ENCODE data around the gene NVL.
"Not testable (repeated sequence)": the region's sequence is repeated elsewhere in the genome, so short reads cannot be mapped to it uniquely, and the experiment has no call there.

The NVL gene

DNA sequence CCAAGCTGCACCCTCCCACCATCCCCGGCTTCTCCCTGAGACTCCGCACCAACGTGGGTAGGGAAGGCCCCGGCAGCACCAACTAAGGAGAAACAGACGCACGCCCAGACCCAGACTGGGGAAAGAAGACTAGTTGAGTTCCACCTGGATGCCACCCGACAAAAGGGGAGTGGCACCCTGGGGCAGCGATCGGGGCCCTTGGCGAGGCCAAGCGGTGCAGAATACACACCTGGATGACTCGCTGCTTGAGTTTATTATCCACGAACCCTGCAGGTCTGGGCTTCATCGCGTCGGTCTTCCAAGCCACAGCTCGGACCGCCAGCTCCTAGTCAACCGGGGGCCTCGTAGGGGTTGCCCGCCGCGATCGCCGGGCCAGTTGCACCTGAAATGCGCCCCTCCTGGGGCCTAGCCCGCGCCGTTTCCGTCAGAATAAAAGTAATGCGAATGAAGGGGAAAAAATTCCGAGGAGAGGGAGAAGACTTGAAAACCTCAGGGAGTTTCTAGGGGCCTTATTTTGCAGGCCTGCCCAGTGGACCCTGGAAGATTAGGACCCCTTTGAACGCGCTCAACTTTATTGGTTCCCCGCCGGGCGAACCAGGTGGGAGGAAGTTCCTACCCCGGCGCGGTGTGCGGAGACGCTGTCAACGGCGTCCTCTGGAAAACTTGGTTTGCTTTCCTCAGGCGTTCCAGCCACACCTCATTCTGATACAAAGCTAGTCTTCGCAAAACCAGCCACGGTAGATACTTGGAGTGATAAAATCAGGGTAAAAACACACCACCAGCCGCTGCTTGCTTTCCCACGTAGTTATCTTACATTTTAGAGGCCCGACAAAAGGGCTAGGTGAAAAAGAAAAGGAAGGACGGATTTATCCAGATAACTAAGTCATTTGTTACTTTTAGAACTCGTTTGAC, at the start of gene NVL:
TSS of gene NVL (minus strand) at position 331 of the 912 bp plus-strand sequence. CDS start at position 286, 45 bp downstream.
- peak; percentile 11 for FAIRE-seq

- no peak for FAIRE-seq
Measured at GRCh38 chr1:224378855-224379631, 49.1 kb upstream of the NVL start.

DNA sequence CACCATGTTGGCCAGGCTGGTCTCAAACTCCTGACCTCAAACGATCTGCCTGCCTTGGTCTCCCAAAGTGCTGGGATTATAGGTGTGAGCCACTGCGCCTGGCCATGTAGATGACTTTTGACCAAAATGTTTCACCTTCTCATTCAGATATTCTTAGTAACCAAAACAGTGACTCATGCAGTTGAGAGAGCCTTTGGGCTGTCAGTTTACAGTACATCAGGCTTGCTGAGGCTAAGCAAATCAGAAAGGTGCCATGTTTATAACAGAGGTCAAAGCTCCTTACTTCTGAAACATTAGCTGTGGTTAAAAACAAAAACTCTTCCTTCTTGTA, 47.7 kb upstream of the NVL start:
- FAIRE-seq: no peak

GRCh38 chr1:224375059-224375458, 45.1 kb upstream of the NVL start:
- FAIRE-seq: no peak

- no peak for FAIRE-seq
Measured at GRCh38 chr1:224373008-224373590, 43.1 kb upstream of the NVL start.

DNA sequence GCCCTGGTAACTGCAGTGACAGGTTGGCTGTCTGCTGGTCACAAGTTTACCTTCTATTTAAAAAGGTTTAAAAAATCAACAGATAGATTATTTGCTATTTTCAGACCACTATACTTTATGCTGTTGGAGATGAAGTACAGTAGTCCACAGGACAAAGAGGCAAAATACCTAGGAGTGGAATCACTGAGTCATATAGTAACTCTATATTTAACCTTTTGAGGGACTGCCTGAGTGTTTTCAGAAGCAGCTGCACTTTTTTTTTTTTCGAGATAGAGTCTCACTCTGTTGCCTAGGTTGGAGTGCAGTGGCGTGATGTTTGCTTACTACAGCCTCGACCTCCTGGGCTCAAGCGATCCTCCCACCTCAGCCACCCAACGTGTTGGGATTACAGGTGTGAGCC, 38.4 kb upstream of the NVL start:
- FAIRE-seq: no peak

- no peak for FAIRE-seq
Measured at GRCh38 chr1:224359207-224359606, 29.2 kb upstream of the NVL start.

- FAIRE-seq: no peak
Measured at GRCh38 chr1:224358237-224358636, 28.3 kb upstream of the NVL start.

DNA sequence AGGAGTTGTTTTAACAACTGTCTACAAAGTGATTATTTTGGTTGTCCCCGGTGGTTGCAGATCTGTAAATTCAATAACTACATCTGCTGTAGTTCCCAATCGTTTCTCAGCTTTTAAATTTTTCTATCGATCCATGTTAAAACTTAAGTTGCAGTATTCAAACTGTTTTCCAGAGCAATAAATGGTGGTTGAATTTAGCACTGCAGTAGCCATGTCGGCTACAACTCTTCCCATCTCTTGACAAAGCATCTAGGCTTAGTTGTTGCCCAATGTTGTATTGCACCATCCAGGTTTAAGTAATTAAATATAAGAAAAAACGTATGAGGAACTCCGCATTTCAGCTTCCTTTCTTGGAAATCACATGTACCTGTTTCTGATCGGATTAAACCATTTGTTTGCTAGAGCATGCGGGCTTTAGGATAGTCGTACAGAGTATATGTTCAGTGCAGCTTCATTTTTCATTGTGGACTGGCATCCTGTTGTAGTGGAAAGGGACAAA, 27.7 kb upstream of the NVL start:
- FAIRE-seq: no peak

GRCh38 chr1:224356685-224357625, 27.0 kb upstream of the NVL start, which contains the start of gene CNIH4:
Gene CNIH4 (plus strand): TSS chr1:224356879. CDS start chr1:224356925, 46 bp downstream.
- FAIRE-seq: peak; percentile 97

DNA sequence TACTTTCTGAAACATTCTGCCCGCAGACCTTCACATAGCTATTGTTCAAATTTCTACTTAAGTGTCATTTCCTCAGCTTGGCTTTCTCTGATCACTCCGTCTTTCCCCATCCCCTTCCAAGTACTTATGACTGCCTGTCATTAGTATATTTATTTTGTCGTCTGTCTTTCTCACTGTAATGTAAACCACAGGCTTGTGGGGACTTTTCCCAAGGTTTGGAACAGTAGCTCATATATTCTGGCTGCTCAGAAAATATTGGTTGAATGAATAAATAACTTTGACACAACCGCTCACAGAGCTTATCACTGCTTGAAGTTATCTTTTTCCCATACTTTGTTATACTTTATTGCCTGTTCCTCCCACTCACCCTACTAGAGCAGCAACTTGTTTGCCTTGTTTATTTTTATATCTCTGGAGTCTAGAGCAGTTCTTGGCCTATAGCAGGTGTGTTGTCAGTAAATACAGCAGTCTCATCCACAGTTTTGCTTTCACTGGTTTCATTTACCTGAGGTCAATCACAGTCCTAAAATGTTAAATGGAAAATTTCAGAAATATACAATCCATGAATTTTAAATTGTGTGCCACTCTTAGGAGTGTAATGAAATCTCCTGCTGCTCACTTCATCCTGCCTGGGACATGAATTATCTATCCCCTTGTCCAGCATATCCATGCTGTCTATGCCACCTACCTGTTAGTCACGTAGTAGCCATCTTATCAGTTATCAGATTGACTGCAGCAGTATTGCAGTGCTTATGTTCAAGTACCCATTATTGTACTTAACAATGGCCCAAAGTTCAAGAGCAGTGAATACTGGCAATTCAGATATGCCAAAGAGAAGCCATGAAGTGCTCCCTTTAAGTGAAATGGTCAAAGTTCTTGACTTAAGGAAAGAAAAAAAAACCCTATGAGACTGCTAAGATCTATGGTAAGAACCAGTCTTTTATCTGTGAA, 24.3 kb upstream of the NVL start:
- FAIRE-seq: no peak

DNA sequence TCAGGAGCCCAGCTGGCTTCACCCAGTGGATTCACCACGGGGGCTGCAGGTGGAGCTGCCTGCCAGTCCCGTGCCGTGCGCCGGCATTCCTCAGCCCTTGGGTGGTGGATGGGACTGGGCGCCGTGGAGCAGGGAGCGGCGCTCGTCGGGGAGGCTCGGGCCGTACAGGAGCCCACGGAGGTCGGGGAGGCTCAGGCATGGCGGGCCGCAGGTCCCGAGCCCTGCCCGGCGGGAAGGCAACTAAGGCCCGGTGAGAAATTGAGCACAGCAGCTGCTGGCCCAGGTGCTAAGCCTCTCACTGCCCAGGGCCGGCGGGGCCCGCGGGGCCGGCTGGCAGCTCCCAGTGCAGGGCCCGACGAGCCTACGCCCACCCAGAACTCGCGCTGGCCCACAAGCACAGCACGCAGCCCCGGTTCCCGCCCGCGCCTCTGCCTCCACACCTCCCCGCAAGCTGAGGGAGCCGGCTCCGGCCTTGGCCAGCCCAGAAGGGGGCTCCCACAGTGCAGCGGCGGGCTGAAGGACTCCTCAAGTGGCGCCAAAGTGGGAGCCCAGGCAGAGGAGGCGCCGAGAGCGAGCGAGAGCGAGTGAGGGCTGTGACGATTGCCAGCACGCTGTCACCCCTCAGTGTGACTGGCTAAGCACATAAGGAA, 22.6 kb upstream of the NVL start:
- not testable (repeated sequence) for FAIRE-seq

- FAIRE-seq: not testable (repeated sequence)
Measured at GRCh38 chr1:224349716-224350115, 19.7 kb upstream of the NVL start.

GRCh38 chr1:224348137-224348536, 18.2 kb upstream of the NVL start:
- no peak for FAIRE-seq

- no peak for FAIRE-seq
Measured at GRCh38 chr1:224343679-224344078, 13.7 kb upstream of the NVL start.

DNA sequence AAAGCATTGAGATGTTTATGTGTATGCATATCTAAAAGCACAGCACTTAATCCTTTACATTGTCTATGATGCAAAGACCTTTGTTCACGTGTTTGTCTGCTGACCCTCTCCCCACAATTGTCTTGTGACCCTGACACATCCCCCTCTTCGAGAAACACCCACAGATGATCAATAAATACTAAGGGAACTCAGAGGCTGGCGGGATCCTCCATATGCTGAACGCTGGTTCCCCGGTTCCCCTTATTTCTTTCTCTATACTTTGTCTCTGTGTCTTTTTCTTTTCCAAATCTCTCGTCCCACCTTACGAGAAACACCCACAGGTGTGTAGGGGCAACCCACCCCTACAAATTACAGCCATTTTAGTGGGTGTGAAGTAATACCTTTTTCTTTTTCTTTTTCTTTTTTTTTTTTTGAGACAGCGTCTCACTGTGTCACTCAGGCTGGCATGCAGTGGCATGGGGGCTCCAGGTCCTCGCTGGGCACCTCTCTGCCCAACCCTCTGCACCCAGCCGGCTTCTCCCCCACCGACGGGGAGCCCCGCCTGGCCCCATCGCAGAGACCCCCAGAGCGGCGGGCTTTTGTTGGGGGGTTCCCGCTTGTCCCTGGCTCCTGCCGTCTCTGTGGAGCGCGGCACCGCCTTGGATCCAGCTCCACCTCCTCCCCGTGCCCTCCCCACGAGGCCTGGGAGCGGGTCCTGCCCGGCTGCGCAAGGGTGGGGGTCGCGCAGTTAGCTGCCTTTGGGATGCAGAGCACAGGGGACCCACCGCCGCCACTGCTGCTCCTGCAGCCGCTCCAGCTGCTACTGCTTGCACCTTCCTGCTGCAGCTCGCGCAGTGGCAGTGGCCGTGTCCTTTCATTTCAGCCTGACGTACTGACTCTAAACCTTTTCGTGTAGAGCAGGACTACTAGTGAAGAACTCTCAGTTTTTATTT, 10.7 kb upstream of the NVL start:
- FAIRE-seq: not testable (repeated sequence)

DNA sequence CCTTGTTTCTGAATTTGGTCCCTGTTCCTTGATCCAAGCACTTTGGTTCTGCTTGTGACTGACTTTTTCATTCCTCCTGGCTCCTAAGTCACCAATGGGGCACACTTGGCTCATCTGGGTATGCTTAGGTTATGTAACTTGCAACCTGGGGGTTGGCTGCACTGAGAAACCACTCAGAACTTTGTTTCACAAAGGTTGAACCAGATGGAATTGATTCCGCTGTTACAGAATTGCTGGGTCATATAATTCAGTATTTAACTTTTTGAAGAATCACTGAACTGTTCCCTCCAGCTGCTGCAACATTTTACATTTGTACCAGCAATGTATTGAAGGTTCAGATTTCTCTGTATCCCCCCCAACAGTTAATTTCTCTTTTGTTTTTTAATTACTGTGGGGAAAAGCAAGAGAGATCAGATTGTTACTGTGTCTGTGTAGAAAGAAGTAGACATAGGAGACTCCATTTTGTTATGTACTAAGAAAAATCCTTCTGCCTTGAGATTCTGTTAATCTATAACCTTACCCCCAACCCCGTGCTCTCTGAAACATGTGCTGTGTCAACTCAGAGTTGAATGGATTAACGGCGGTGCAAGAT, 9.6 kb upstream of the NVL start:
- no peak for FAIRE-seq

- no peak for FAIRE-seq
Measured at GRCh38 chr1:224338150-224338838, 8.3 kb upstream of the NVL start.

Data from A204.1 (cell line).